GM12875 (cell line): ENCODE results near the gene SCD5.

Experiments used
- H3K4me3 ChIP-seq: one replicate; pipeline ENCODE4 v1.5.1; 2011; ENCODE audit warnings: low read depth, low read length, control low read depth
- CTCF ChIP-seq: IDR thresholded peaks from 2 replicates; pipeline ENCODE4 v1.5.1; 2011; ENCODE audit warnings: low read depth, mild to moderate bottlenecking, control low read depth, inconsistent platforms, low read length, moderate library complexity, borderline replicate concordance; ENCODE audit not compliant: insufficient read depth

The SCD5 gene

GRCh38 chr4:82618103-82618720 lies 180.4 kb downstream of the SCD5 start:
- TF ChIP-seq CTCF = no peak
- no peak overlapping the region for H3K4me3 ChIP-seq

DNA sequence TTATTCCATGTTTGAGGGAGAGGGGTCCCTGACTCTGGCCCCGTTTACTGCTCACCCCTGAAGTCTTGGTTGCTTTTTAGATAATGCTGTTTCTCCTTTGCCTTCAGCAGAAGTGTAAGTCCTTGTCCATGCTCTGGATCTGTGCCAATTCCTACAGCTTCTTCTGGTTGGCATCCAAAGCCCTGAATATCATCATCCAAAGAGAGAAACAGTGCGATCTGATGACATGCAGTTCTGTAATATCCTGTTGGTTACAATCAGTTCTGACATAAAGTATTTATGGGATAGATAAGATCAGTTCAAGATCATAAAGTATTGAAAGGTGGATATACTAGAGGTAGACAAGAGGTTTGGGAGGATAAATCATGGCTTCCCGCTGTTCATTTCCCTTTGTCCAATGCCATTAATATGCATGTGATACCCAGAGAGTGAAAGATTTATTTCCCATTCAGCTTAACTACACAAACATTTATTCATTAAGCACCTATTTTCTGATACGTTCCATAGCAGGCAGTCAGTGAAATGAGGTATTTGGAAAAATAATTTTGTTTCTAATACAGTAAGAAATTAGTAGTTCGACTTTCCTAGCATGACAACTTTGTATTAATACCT lies 183.7 kb downstream of the SCD5 start:
- H3K4me3 ChIP-seq = no peak overlapping the region
- TF ChIP-seq CTCF = no peak

- H3K4me3 ChIP-seq = no peak overlapping the region
- no peak for TF ChIP-seq CTCF
These were observed 185.5 kb downstream of the SCD5 start for GRCh38 chr4:82613121-82613520.

DNA sequence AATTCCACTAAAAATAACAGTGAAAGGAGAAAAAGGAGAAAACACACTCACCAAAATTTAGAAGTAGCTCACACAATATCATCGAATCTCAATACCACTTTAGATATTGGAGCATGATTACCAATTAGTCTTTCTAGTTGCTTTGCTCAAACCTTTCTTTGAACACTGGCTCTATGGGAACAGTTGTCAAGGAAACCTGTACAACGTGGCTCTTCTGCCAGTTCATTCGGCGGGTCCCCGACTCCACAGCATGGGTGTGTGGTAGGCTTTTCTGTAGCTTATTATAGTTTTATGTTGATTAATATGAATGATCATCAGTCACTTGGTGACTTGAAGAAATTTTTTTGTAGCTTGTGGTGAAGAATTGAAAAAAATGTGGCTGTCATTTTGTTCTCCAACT lies 186.6 kb downstream of the SCD5 start:
- no peak overlapping the region for H3K4me3 ChIP-seq
- no peak for TF ChIP-seq CTCF

DNA sequence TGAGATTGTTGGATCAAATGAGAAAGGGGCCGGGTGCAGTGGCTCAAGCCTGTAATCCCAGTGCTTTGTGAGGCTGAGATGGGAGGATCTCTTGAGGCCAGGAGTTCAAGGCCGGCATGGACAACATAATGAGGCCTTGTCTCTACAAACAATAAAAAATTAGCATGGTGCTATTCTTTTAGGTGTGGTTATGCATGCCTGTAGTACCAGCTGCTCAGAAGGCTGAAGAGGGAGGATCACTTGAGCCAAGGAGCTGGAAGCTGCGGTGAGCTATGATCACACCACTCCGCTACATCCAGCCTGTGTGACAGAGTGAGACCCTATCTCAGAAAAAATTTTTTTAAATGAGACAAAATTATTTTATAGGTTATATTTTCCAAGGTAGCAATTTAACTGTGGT lies 187.1 kb downstream of the SCD5 start:
- no peak overlapping the region for H3K4me3 ChIP-seq
- no peak for TF ChIP-seq CTCF

GRCh38 chr4:82610041-82610440 lies 188.6 kb downstream of the SCD5 start:
- no peak for TF ChIP-seq CTCF
- no peak overlapping the region for H3K4me3 ChIP-seq

DNA sequence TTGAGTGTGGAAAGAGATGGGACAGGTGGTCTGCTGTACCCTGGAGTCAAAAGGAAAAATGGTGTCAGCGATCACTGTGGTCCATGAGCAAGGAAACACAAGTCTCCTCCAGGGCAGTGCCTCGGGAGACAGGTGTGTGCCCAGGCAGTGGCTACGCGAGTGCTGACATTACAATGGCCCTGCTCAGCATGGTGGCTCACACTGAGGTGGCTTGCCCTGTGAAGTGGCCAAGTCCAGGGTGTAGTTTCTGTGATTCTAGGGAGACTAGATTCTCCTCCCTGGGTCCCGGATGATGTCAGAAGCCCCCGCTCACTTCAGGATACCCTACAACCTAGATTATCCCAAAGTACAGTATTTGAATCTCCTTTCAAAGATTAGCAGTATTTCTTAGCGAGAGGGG lies 192.0 kb downstream of the SCD5 start:
- no peak overlapping the region for H3K4me3 ChIP-seq
- no peak for TF ChIP-seq CTCF
